ENCODE results near the gene EFHC1.

The EFHC1 gene

GRCh38 chr6:52531834-52532233, 111.7 kb downstream of the EFHC1 start:
- H3K27me3 Mint-ChIP-seq, result no peaks in the 10 kb centered on the region
- DNase-seq, result no peak
- H3K27ac Mint-ChIP-seq, result no peak overlapping the region
- H3K4me1 Mint-ChIP-seq, result peaks cover 26% of the 10 kb centered on the region
- CTCF ChIA-PET, result no interaction called here
- H3K9me3 Mint-ChIP-seq, result no peaks in the 10 kb centered on the region
- no peak overlapping the region for H3K4me3 Mint-ChIP-seq
- H3K36me3 Mint-ChIP-seq, result peaks cover 5% of the 10 kb centered on the region

GRCh38 chr6:52532457-52532856, 112.3 kb downstream of the EFHC1 start:
- Mint-ChIP-seq H3K4me3 (no peak overlapping the region), H3K4me1 (peaks cover 32% of the 10 kb centered on the region), H3K36me3 (peaks cover 5% of the 10 kb centered on the region), H3K27ac (no peak overlapping the region), H3K9me3 (no peaks in the 10 kb centered on the region), H3K27me3 (no peaks in the 10 kb centered on the region)
- DNase-seq, result no peak
- CTCF ChIA-PET, result no interaction called here

DNA sequence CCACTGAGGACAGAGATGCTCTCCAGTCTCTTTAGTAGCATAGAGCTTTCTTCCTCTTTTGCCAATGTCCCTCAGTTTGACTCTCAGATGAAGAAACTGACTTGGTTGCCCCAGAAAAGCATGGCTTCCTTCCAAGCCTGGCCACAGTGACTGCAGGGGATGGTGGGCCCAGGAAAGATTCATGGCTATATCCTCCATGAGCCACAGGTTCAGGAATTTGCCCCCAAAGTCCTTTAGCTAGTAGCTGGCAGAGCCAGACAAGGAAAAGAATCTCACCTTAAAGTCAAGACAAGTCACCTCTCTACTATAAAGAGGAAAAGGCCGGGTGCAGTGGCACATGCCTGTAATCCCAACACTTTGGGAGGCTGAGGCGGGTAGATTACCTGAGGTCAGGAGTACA, 113.3 kb downstream of the EFHC1 start:
- H3K36me3 Mint-ChIP-seq, result peaks cover 5% of the 10 kb centered on the region
- no peaks in the 10 kb centered on the region for H3K27me3 Mint-ChIP-seq
- CTCF ChIA-PET, result no interaction called here
- no peak overlapping the region for H3K4me3 Mint-ChIP-seq
- H3K27ac Mint-ChIP-seq, result no peak overlapping the region
- no peaks in the 10 kb centered on the region for H3K9me3 Mint-ChIP-seq
- peaks cover 38% of the 10 kb centered on the region for H3K4me1 Mint-ChIP-seq
- no peak for DNase-seq

DNA sequence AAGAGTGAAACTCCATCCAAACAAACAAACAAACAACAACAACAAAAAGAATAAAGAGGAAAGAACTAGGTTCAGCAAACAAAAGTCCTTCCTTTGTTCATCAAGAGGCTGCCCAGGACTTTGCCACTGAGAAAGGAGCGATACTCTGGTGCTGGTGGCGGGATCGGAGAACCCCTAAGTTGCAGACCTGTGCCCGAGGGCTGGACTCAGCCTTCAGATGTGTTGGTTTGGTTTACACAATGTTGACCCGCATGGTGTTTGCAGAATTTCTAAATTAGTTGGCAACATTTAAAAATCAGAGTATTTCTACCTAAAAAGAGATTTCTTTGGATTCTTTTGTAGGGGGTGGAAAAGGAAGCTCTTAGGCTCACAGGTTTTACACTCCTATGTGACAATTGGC, 114.2 kb downstream of the EFHC1 start:
- Mint-ChIP-seq H3K9me3 (no peaks in the 10 kb centered on the region), H3K36me3 (peaks cover 5% of the 10 kb centered on the region), H3K27ac (no peak overlapping the region), H3K27me3 (no peaks in the 10 kb centered on the region), H3K4me3 (no peak overlapping the region), H3K4me1 (peaks cover 38% of the 10 kb centered on the region)
- no peak for DNase-seq
- CTCF ChIA-PET, result interaction anchor here (1.4 to 1.5 kb wide), 2 partner anchors 39 to 42 kb away, joined by 3 read pairs; no protein-coding TSS in a partner anchor

GRCh38 chr6:52534966-52535390, 114.8 kb downstream of the EFHC1 start:
- H3K27me3 Mint-ChIP-seq, result no peaks in the 10 kb centered on the region
- peak overlapping the region; percentile 15 for H3K27ac Mint-ChIP-seq
- H3K4me3 Mint-ChIP-seq, result no peak overlapping the region
- H3K9me3 Mint-ChIP-seq, result no peaks in the 10 kb centered on the region
- peaks cover 5% of the 10 kb centered on the region for H3K36me3 Mint-ChIP-seq
- DNase-seq, result peak; percentile 48
- H3K4me1 Mint-ChIP-seq, result peaks cover 38% of the 10 kb centered on the region
- CTCF ChIA-PET, result interaction anchor here (1.3 to 1.5 kb wide), 3 partner anchors 39 to 118 kb away, joined by 3 to 4 read pairs (median 3); no protein-coding TSS in a partner anchor

GRCh38 chr6:52535711-52536423, 115.7 kb downstream of the EFHC1 start:
- H3K4me3 Mint-ChIP-seq, result no peak overlapping the region
- peaks cover 38% of the 10 kb centered on the region for H3K4me1 Mint-ChIP-seq
- peaks cover 5% of the 10 kb centered on the region for H3K36me3 Mint-ChIP-seq
- CTCF ChIA-PET, result interaction anchor here (0.8 to 1.5 kb wide), 5 partner anchors 33 to 119 kb away, joined by 3 to 4 read pairs (median 3); no protein-coding TSS in a partner anchor
- no peaks in the 10 kb centered on the region for H3K27me3 Mint-ChIP-seq
- no peak for DNase-seq
- peak overlapping the region; percentile 17 for H3K27ac Mint-ChIP-seq
- no peaks in the 10 kb centered on the region for H3K9me3 Mint-ChIP-seq

DNA sequence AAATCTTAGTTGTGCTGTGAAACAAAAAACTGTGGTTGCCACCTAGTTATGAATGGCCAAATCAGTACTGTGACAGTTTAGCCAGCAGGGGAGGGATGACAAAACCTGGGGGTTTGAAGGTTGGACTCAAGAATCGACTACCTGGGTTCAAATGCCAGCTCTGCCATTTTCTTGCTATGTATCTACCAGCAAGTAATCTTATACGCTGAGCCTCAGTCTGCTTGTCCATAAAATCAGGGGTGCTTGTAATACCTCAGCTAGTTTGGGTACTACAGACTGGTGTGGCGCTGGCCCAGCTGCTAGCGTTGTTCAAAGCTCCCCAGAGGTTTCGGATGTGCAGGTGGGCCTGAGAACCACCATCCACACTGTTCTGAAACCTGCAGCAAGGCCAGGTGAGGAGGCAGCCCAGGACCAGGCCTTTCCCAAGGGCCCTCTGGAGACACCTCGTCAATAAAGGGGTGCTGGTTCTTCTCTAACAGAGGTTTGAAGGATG, 116.3 kb downstream of the EFHC1 start:
- Mint-ChIP-seq H3K9me3 (no peaks in the 10 kb centered on the region), H3K27me3 (no peaks in the 10 kb centered on the region), H3K36me3 (peaks cover 5% of the 10 kb centered on the region), H3K4me1 (peaks cover 38% of the 10 kb centered on the region), H3K4me3 (no peak overlapping the region), H3K27ac (peak overlapping the region; percentile 17)
- CTCF ChIA-PET, result interaction anchor here (0.8 to 1.3 kb wide), 3 partner anchors 34 to 120 kb away, joined by 3 to 4 read pairs (median 4); no protein-coding TSS in a partner anchor
- DNase-seq, result no peak

GRCh38 chr6:52537001-52537753, 117.0 kb downstream of the EFHC1 start:
- peaks cover 38% of the 10 kb centered on the region for H3K4me1 Mint-ChIP-seq
- H3K4me3 Mint-ChIP-seq, result no peak overlapping the region
- no peaks in the 10 kb centered on the region for H3K27me3 Mint-ChIP-seq
- no peaks in the 10 kb centered on the region for H3K9me3 Mint-ChIP-seq
- H3K27ac Mint-ChIP-seq, result no peak overlapping the region
- no peak for DNase-seq
- CTCF ChIA-PET, result interaction anchor here (1.2 kb wide), 1 partner anchor 39 kb away, joined by 4 read pairs; no protein-coding TSS in a partner anchor
- peaks cover 5% of the 10 kb centered on the region for H3K36me3 Mint-ChIP-seq

- peaks cover 5% of the 10 kb centered on the region for H3K36me3 Mint-ChIP-seq
- H3K4me3 Mint-ChIP-seq, result no peak overlapping the region
- H3K27ac Mint-ChIP-seq, result no peak overlapping the region
- DNase-seq, result no peak
- no peaks in the 10 kb centered on the region for H3K9me3 Mint-ChIP-seq
- peaks cover 38% of the 10 kb centered on the region for H3K4me1 Mint-ChIP-seq
- H3K27me3 Mint-ChIP-seq, result no peaks in the 10 kb centered on the region
- CTCF ChIA-PET, result interaction anchor here (1.0 kb wide), 1 partner anchor 38 kb away, joined by 3 read pairs; the partner anchor contains the start of gene TRAM2
These were observed 118.2 kb downstream of the EFHC1 start for GRCh38 chr6:52538252-52538900.

DNA sequence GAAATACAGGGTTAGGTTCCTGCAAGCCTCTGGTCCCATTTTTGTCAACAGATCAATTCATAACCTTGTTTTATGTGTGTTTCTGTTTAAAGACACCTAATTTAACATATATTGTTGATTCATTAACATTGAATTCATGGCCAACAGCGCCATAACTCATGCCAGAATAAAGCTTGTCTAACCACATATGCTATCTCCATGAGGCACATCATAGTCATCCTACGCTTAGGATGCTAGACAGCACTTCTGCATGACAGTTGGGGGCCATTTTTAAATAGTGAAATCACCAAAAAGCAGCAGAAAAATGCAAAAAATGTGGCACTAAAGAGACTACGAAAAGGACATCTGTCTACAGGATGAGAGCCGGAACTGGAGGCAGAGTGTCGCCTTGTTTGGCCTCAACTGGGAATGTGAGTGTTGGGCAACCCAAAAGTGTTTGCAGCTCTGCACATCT, 118.8 kb downstream of the EFHC1 start:
- CTCF ChIA-PET, result interaction anchor here (0.7 to 1.0 kb wide), 3 partner anchors 37 to 306 kb away, joined by 3 read pairs; partner anchors contain the start of gene TRAM2
- Mint-ChIP-seq H3K4me3 (no peak overlapping the region), H3K27me3 (no peaks in the 10 kb centered on the region)

DNA sequence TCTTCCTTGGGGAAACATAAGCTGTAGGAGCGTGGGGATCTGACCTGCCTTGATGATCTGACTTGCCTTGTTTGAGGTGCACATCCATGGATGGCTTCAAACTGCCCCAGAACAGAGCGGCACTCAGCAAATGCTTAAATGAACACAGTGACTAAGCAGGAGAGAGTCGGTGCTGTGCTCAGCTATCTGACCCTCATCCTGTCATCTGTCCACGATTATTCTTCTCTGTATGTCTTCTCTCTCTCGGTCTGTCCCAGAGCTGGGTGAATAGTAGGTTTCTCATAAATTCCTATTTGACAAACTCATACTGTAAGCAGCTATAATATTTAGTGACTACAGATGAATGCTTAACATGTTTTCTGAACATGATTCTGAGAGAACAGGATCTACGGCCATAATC, 119.5 kb downstream of the EFHC1 start:
- Mint-ChIP-seq H3K9me3 (no peaks in the 10 kb centered on the region), H3K4me3 (no peak overlapping the region), H3K27ac (no peak overlapping the region), H3K4me1 (peaks cover 34% of the 10 kb centered on the region), H3K36me3 (peaks cover 2% of the 10 kb centered on the region), H3K27me3 (no peaks in the 10 kb centered on the region)
- no peak for DNase-seq
- CTCF ChIA-PET, result interaction anchor here (1.0 kb wide), 1 partner anchor 37 kb away, joined by 3 read pairs; the partner anchor contains the start of gene TRAM2

More for the DNA sequence above, 118.8 kb downstream of the EFHC1 start:
- Mint-ChIP-seq H3K4me1 (peaks cover 38% of the 10 kb centered on the region), H3K27ac (no peak overlapping the region), H3K36me3 (peaks cover 5% of the 10 kb centered on the region), H3K9me3 (no peaks in the 10 kb centered on the region)
- no peak for DNase-seq

- Mint-ChIP-seq H3K4me1 (peaks cover 26% of the 10 kb centered on the region), H3K36me3 (no peaks in the 10 kb centered on the region), H3K27ac (no peak overlapping the region), H3K4me3 (no peak overlapping the region), H3K27me3 (no peaks in the 10 kb centered on the region), H3K9me3 (no peaks in the 10 kb centered on the region)
- DNase-seq, result no peak
- CTCF ChIA-PET, result interaction anchor here (0.9 kb wide), 1 partner anchor 9 kb away, joined by 5 read pairs; no protein-coding TSS in a partner anchor
These were observed 120.3 kb downstream of the EFHC1 start for GRCh38 chr6:52540286-52540902.

DNA sequence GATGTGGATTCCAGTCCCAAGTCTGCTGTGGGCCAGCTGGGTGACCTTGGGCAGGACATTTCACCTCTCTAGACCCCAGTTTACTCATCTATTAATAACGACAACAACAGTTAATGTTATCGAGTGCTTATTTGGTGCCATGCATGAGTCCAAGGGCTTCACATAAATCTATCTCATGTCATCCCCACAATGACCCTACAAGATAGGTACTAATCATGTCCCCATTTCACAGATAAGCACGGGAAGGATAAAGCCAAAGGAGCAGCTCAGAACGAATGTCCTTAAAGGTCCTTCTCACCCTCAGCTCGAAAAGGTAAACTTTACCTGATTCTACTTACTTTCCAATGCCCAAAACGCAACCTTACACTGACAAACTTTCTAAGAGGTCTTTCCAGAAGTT, 121.0 kb downstream of the EFHC1 start:
- no peaks in the 10 kb centered on the region for H3K27me3 Mint-ChIP-seq
- peaks cover 18% of the 10 kb centered on the region for H3K4me1 Mint-ChIP-seq
- CTCF ChIA-PET, result interaction anchor here (0.7 to 0.9 kb wide), 2 partner anchors 10 to 151 kb away, joined by 3 to 5 read pairs; no protein-coding TSS in a partner anchor

More for the DNA sequence above, 121.0 kb downstream of the EFHC1 start:
- no peaks in the 10 kb centered on the region for H3K36me3 Mint-ChIP-seq
- H3K27ac Mint-ChIP-seq, result no peak overlapping the region
- no peak for DNase-seq
- no peaks in the 10 kb centered on the region for H3K9me3 Mint-ChIP-seq
- H3K4me3 Mint-ChIP-seq, result no peak overlapping the region
